HepG2 (cell line): Measurements from ENCODE around the gene RPL31. TPM values are rescaled to one million over a fixed set of nuclear protein-coding genes. Genes with fewer than 3 reads are reported as not detected.

ENCODE experiments used
- AGO2 ChIP-seq: fragments of 200-400 bp; formaldehyde crosslinking; optimal IDR thresholded peaks from 2 replicates; pipeline ENCODE3; 2017; ENCODE audit warnings: mild to moderate bottlenecking, low read depth, low read length, moderate library complexity
- HMG20B ChIP-seq: conservative IDR thresholded peaks from 2 replicates; pipeline ENCODE4 v1.6.1; 2016; ENCODE audit warnings: missing genetic modification reagents, missing compliant biosample characterization
- ISX ChIP-seq: sonication (generic); formaldehyde crosslinking; conservative IDR thresholded peaks from 2 replicates; pipeline ENCODE4 v1.5.0; 2020; ENCODE audit warnings: missing genetic modification reagents
- MBD4 ChIP-seq: IDR thresholded peaks from 2 replicates; pipeline ENCODE4 v1.6.1; 2012; ENCODE audit warnings: low read length, inconsistent platforms, borderline replicate concordance
- MTF1 ChIP-seq: sonication (generic); formaldehyde crosslinking; IDR thresholded peaks from 2 replicates; pipeline ENCODE4 v1.5.0; 2020; ENCODE audit warnings: missing genetic modification reagents
- MTF2 ChIP-seq: sonication (generic); formaldehyde crosslinking; IDR thresholded peaks from 2 replicates; pipeline ENCODE4 v1.5.0; 2020; ENCODE audit warnings: missing genetic modification reagents, borderline replicate concordance
- NFKBIZ ChIP-seq: IDR thresholded peaks from 2 replicates; pipeline ENCODE4 v1.6.1; 2018; ENCODE audit warnings: missing genetic modification reagents, missing compliant biosample characterization
- PAF1 ChIP-seq: IDR thresholded peaks from 2 replicates; pipeline ENCODE4 v1.6.1; 2016; ENCODE audit warnings: missing genetic modification reagents, missing compliant biosample characterization
- PAX8 ChIP-seq: sonication (generic); formaldehyde crosslinking; IDR thresholded peaks from 2 replicates; pipeline ENCODE4 v1.8.0; 2022; ENCODE audit warnings: mild to moderate bottlenecking, missing genetic modification reagents, borderline replicate concordance
- POLR2G ChIP-seq: fragments of 200-400 bp; formaldehyde crosslinking; IDR thresholded peaks from 2 replicates; pipeline ENCODE4 v1.6.1; 2018; ENCODE audit warnings: mild to moderate bottlenecking, low read depth, low read length, moderate library complexity
- SMAD9 ChIP-seq: sonication (generic); formaldehyde crosslinking; IDR thresholded peaks from 2 replicates; pipeline ENCODE4 v1.5.1; 2020; ENCODE audit warnings: mild to moderate bottlenecking, missing genetic modification reagents
- TEAD3 ChIP-seq: optimal IDR thresholded peaks from 2 replicates; pipeline ENCODE3; 2016; ENCODE audit warnings: borderline replicate concordance
- ZFAT ChIP-seq: sonication (generic); formaldehyde crosslinking; conservative IDR thresholded peaks from 2 replicates; pipeline ENCODE4 v1.8.1; 2023; ENCODE audit warnings: missing genetic modification reagents, inconsistent platforms
- ZFP37 ChIP-seq: sonication (generic); formaldehyde crosslinking; IDR thresholded peaks from 2 replicates; pipeline ENCODE4 v1.4.0; 2020; ENCODE audit warnings: missing genetic modification reagents, borderline replicate concordance
- ZNF619 ChIP-seq: sonication (generic); formaldehyde crosslinking; IDR thresholded peaks from 2 replicates; pipeline ENCODE4 v1.4.0; 2020; ENCODE audit warnings: mild to moderate bottlenecking, missing genetic modification reagents
- ZNF850 ChIP-seq: sonication (generic); formaldehyde crosslinking; conservative IDR thresholded peaks from 2 replicates; pipeline ENCODE4 v1.9.0; 2021; ENCODE audit warnings: mild to moderate bottlenecking, missing genetic modification reagents
- ZSCAN22 ChIP-seq: sonication (generic); formaldehyde crosslinking; IDR thresholded peaks from 2 replicates; pipeline ENCODE4 v1.4.0; 2020; ENCODE audit warnings: mild to moderate bottlenecking, missing genetic modification reagents
- polyA plus RNA-seq, 8 experiments: library from polyadenylated mRNA; depleted of rRNA in 3 of 8; stranded (reverse) in 7 of 8; unstranded in 1 of 8; fragments of >200 nt; fragmentation: Illumina TruSeq in 4 of 8; extraction: Trizol in 4 of 8; gene quantifications; 2 replicates each; pipeline versions ENCODE4 v1.2.1 to v1.2.3, GENCODE V29; 2011 to 2016; ENCODE audit warnings: low read depth in 4 of 8, missing spikeins in 1 of 8, mixed read lengths in 1 of 8; ENCODE audit not compliant: insufficient read depth in 1 of 8
- total RNA-seq, 5 experiments: library from RNA; depleted of rRNA; stranded (reverse); fragments of >200 nt; fragmentation: Illumina TruSeq; extraction: Trizol; gene quantifications; 2 replicates each; pipeline ENCODE4 v1.2.3, GENCODE V29; 2016; ENCODE audit warnings: low read depth in 1 of 5
- TF ChIP-seq, protein P1 (sequence below): sonication (generic); formaldehyde crosslinking; IDR thresholded peaks from 2 replicates; pipeline ENCODE4 v1.8.0; 2022; ENCODE audit warnings: missing genetic modification reagents, mild to moderate bottlenecking, moderate library complexity, borderline replicate concordance
- TF ChIP-seq, protein P2 (sequence below): sonication (generic); formaldehyde crosslinking; IDR thresholded peaks from 2 replicates; pipeline ENCODE4 v1.9.0; 2021; ENCODE audit warnings: missing genetic modification reagents, borderline replicate concordance
- TF ChIP-seq, protein P3 (sequence below): sonication (generic); formaldehyde crosslinking; IDR thresholded peaks from 2 replicates; pipeline ENCODE4 v1.4.0; 2020; ENCODE audit warnings: missing genetic modification reagents
- TF ChIP-seq, protein P4 (sequence below): IDR thresholded peaks from 2 replicates; pipeline ENCODE4 v1.6.1; 2016; ENCODE audit warnings: low read depth, missing genetic modification reagents, missing compliant biosample characterization
- TF ChIP-seq, protein P5 (sequence below): sonication (generic); formaldehyde crosslinking; IDR thresholded peaks from 2 replicates; pipeline ENCODE4 v1.4.0; 2020; ENCODE audit warnings: missing genetic modification reagents

The RPL31 gene
- total and polyA plus RNA-seq, 2 of the 13 experiments (the other 11 are each of a cell fraction or from before 2014, with no cell fraction given) = 3,331 to 3,582 TPM

DNA sequence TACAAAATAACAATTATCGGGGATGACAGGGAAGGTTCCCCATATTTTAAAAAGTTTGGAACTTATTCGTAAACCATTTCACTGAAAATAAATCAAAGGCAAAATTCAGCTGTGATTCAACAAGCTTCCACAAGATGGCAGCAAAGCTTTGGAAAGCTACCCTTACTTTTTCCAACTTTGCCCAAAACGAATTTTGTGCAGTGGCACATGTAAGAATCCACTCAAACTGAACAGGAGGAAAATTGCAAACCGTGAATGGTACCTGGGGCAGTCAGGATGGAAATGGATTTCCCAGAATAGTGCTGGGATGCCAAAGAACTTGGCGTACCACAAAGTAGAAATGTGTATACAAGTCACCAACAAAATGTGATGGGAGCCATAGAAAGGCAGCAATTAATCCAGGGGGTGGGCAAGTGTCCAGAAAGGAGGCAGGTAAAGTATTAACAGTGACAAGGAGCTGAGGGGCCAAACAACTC, 10.7 kb downstream of the RPL31 start (continued):
- TF ChIP-seq, protein P1, sequence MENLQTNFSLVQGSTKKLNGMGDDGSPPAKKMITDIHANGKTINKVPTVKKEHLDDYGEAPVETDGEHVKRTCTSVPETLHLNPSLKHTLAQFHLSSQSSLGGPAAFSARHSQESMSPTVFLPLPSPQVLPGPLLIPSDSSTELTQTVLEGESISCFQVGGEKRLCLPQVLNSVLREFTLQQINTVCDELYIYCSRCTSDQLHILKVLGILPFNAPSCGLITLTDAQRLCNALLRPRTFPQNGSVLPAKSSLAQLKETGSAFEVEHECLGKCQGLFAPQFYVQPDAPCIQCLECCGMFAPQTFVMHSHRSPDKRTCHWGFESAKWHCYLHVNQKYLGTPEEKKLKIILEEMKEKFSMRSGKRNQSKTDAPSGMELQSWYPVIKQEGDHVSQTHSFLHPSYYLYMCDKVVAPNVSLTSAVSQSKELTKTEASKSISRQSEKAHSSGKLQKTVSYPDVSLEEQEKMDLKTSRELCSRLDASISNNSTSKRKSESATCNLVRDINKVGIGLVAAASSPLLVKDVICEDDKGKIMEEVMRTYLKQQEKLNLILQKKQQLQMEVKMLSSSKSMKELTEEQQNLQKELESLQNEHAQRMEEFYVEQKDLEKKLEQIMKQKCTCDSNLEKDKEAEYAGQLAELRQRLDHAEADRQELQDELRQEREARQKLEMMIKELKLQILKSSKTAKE = no peak
- TF ChIP-seq TEAD3 = no peak
- TF ChIP-seq, protein P2, sequence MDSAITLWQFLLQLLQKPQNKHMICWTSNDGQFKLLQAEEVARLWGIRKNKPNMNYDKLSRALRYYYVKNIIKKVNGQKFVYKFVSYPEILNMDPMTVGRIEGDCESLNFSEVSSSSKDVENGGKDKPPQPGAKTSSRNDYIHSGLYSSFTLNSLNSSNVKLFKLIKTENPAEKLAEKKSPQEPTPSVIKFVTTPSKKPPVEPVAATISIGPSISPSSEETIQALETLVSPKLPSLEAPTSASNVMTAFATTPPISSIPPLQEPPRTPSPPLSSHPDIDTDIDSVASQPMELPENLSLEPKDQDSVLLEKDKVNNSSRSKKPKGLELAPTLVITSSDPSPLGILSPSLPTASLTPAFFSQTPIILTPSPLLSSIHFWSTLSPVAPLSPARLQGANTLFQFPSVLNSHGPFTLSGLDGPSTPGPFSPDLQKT (CRISPR knock-in tag) = no peak
- no peak for TF ChIP-seq HMG20B
- no peak for TF ChIP-seq MTF2 (CRISPR knock-in tag)
- no peak for TF ChIP-seq PAX8 (CRISPR knock-in tag)
- TF ChIP-seq ZNF850 = no peak
- no peak for TF ChIP-seq ZSCAN22 (CRISPR knock-in tag)
- TF ChIP-seq, protein P3, sequence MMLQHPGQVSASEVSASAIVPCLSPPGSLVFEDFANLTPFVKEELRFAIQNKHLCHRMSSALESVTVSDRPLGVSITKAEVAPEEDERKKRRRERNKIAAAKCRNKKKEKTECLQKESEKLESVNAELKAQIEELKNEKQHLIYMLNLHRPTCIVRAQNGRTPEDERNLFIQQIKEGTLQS = no peak
- TF ChIP-seq POLR2G = peak; percentile 56; the same call in 1 of the 2 replicates
- no peak for TF ChIP-seq ISX (CRISPR knock-in tag)
- no peak for TF ChIP-seq SMAD9
- TF ChIP-seq MTF1 (CRISPR knock-in tag) = no peak
- TF ChIP-seq ZFAT = no peak
- TF ChIP-seq MBD4 = 0 out of 2 replicates have a peak, but pooled peaks have one; percentile 8
- TF ChIP-seq, protein P4, sequence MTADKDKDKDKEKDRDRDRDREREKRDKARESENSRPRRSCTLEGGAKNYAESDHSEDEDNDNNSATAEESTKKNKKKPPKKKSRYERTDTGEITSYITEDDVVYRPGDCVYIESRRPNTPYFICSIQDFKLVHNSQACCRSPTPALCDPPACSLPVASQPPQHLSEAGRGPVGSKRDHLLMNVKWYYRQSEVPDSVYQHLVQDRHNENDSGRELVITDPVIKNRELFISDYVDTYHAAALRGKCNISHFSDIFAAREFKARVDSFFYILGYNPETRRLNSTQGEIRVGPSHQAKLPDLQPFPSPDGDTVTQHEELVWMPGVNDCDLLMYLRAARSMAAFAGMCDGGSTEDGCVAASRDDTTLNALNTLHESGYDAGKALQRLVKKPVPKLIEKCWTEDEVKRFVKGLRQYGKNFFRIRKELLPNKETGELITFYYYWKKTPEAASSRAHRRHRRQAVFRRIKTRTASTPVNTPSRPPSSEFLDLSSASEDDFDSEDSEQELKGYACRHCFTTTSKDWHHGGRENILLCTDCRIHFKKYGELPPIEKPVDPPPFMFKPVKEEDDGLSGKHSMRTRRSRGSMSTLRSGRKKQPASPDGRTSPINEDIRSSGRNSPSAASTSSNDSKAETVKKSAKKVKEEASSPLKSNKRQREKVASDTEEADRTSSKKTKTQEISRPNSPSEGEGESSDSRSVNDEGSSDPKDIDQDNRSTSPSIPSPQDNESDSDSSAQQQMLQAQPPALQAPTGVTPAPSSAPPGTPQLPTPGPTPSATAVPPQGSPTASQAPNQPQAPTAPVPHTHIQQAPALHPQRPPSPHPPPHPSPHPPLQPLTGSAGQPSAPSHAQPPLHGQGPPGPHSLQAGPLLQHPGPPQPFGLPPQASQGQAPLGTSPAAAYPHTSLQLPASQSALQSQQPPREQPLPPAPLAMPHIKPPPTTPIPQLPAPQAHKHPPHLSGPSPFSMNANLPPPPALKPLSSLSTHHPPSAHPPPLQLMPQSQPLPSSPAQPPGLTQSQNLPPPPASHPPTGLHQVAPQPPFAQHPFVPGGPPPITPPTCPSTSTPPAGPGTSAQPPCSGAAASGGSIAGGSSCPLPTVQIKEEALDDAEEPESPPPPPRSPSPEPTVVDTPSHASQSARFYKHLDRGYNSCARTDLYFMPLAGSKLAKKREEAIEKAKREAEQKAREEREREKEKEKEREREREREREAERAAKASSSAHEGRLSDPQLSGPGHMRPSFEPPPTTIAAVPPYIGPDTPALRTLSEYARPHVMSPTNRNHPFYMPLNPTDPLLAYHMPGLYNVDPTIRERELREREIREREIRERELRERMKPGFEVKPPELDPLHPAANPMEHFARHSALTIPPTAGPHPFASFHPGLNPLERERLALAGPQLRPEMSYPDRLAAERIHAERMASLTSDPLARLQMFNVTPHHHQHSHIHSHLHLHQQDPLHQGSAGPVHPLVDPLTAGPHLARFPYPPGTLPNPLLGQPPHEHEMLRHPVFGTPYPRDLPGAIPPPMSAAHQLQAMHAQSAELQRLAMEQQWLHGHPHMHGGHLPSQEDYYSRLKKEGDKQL (CRISPR knock-in tag) = no peak
- no peak for TF ChIP-seq AGO2
- 0 out of 2 replicates have a peak, but pooled peaks have one; percentile 30 for TF ChIP-seq PAF1
- TF ChIP-seq NFKBIZ (CRISPR knock-in tag) = no peak
- TF ChIP-seq ZNF619 = no peak
- no peak for TF ChIP-seq ZFP37
- TF ChIP-seq, protein P5, sequence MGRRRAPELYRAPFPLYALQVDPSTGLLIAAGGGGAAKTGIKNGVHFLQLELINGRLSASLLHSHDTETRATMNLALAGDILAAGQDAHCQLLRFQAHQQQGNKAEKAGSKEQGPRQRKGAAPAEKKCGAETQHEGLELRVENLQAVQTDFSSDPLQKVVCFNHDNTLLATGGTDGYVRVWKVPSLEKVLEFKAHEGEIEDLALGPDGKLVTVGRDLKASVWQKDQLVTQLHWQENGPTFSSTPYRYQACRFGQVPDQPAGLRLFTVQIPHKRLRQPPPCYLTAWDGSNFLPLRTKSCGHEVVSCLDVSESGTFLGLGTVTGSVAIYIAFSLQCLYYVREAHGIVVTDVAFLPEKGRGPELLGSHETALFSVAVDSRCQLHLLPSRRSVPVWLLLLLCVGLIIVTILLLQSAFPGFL (CRISPR knock-in tag) = no peak
